NCI-H1694 treated with DMSO at 0.1 percent for 48 hours (cell line): Measurements from ENCODE around the gene TPH2.
A peak's percentile ranks its signal among the peaks of the same experiment; 100 is the strongest.

Source experiments
- DNase-seq: peaks from one replicate; lab custom pipeline; 2025; lab: John Stamatoyannopoulos, UW

TPH2 gene

DNA sequence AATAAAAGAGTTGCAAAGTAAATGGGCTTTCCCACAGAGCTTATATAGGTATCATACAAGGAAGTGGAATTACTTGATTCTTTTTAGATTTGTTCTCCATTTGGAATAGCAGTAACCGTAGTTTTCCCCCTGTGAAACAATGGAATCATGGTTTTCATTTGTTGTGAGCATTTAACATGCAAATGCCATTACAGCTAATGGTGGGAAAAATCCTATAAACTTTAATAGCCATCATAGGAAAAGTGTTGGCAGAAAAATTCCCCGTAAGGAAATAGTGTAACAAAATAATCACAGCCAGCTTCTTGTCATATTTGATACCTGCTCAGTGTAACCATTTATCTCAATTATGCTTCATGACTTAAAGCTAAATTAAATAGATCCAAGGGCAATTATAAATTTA lies 95.3 kb downstream of the TPH2 start:
- DNase-seq: no peak

DNA sequence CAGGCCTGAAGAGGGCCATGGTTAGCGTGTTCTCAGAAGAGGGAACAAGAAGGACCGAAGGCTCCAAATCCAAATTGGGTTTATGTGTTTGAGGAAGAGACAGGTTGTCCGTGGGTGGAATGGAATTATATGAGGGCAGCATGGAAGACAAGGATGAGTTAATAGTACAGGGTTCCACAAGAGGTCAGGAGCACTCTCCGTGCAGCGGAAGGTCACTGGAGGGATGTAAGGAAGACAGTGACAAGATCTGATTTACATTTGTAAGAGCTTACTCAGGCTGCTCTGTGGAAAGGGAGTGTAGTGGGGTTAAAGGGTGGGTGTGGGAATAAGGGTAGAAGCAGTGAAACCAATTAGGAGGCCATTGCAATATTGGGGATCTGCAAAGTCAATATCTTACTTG lies 97.0 kb downstream of the TPH2 start:
- DNase-seq: no peak

DNA sequence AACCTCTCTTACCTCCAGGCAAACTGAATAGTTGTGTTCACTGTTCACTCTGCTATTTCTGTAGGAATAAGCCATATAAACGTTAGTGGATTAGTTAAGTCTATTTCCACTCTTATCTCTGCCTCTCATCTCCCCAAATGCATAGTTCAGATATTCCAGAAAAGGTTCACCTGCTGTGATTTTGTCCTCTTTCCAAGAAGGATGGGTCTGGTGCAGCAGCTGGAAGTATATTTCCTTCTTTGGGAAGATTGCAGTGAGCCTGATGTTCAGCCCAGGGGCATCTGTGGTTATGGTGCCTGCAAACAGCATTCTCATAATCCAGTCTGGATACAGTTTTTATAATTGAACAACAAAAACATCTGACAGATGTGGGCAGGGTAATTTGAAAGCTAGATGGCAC lies 97.7 kb downstream of the TPH2 start:
- no peak for DNase-seq

DNA sequence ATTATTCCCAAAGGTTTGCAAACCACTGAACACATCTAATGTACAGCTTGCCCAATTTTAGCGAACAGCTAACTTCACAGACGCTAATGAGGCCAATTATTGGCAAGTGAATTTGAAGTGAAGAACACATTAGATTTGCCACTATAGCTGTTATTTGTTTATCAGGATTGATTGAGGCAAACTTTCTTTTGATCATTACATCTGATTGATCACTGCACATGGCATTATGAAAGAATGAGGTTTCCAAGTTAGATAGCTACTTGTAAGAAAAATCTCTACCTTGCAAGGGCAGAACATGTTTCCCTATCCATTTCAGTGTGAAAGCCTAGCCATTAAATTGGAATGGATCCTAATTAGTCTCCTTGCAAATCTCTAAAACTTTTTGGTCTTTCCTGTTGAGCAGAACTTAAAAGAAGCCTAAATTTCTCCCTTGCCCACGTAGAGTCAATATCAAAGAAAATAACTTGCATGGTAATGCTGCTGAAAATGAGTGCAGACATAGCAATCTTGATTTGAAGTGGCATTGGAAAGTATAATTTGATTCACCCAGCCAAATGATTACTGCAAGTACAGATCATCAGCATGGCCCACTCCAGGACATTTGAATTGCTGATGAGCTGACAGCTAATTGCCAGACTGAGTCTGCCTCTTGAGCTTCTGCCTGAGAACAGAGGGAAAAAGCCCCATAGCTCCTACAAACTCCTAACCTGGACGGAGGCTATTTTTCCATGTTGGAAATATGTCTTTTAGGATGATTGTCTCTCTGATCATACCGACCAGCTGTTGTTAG lies 98.6 kb downstream of the TPH2 start:
- DNase-seq: no peak

DNA sequence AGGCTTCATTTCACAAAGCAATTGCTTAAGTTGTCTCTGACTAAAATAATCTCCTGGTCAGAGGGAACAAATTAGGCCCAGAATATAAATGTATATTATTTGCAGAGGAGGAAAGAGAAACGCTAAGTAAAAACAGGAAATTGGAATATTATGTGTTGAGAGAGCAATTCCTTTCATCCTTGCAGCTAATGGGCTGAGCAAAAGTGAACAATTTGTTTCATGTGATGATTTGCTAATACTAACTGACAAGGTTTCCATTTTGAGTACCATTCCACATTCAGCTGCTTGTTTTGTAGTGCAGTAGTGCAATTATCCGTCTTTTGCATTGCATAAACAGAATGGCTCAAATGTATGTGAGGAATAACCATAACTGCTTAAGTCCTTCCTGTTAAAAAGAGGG lies 103.2 kb downstream of the TPH2 start:
- DNase-seq: no peak

DNA sequence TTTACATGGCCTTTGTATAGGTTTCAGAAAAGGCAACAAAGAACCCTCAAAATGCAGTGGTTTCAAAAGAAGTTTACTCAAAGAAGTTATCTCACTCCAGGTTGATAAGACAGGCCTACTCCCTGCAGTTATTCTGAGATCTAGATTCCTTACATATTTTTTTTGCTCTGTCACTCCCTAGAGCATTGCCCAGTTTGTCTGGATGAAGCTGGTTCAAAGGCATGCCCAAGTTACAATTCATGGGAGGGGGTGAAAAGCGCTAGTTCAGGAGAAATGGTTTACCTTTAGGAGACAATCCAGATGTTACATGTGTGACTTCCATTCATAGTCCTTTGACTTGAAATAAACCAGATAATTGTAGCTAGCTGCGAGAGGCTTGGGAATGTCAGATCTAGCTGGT lies 115.0 kb downstream of the TPH2 start:
- no peak for DNase-seq

DNA sequence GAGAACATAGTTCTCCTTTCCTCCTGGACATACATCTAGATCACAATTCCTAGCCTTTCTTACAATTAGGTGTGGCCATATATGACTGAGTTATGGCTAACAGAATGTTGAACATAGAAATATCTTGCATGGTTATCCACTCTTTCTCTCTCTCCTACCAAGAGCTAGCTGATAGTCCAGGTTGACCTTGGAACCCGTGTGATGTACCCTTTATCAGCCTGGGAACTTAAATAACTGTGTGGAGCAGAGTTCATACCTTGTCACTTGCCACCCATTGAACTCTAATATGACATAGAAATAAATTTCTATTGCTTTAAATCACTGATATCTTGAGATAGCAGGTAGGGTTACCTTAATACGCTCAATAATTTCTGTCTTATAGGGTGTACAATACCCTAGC lies 115.9 kb downstream of the TPH2 start:
- no peak for DNase-seq

DNA sequence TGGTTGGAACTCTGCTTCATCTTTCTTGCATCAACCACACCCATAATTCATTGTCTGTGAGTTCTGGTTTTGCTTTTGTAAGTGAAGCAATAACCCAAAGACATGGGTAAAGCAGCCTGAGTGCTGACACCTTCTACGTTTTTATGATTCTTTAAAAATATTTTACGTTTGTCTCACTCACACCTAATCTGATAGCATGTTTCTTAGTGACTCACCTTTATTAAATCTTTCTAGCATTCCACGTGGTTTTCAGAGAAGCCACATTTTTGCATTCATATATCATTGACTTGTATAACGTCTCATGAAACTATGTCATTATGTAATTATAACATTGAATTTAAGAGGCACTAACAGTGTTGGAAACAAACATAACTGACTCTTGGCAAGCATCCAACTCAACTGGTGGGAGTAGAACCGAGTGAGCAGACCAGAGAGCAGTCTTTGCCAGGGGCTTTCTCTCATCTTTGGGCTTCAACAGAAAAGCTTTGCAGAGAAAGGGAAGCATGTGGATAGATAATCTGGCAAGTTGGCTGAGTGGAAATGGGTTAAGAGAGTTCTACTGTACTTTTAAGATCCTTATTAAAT lies 118.8 kb downstream of the TPH2 start:
- DNase-seq: no peak

DNA sequence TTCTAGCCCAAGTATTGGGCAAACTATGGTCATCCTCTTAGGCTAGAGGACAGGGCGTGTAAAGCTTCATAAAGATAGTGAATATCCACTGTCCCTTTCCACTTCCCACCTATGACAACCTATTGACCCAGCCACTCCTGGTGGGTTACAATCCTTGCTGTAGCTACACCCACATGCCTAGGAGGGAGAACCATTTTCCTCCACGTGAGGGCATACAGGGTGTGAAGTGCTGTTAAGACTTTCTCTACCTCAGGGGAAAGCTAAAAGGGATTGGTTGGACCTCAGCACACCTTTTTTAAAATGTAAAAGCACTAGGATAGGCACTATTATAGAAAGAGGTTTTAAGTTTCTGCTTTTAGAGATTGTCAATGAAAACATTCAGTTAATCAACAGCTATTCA lies 124.4 kb downstream of the TPH2 start:
- no peak for DNase-seq

DNA sequence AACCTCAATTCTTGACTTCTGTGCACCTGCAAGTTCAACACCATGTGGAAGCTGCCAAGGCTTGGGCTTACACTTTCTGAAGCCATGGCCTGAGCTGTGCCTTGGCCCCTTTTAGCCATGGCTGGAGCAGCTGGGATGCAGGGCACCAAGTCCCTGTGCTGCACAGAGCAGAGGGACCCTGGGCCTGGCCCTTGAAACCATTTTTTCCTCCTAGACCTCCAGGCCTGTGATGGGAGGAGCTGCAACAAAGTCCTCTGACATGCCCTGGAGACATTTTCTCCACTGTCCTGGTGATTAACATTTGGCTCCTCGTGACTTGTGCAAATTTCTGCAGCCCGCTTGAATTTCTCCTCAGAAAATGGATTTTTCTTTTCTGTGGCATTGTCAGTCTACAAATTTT lies 132.4 kb downstream of the TPH2 start:
- no peak for DNase-seq

DNA sequence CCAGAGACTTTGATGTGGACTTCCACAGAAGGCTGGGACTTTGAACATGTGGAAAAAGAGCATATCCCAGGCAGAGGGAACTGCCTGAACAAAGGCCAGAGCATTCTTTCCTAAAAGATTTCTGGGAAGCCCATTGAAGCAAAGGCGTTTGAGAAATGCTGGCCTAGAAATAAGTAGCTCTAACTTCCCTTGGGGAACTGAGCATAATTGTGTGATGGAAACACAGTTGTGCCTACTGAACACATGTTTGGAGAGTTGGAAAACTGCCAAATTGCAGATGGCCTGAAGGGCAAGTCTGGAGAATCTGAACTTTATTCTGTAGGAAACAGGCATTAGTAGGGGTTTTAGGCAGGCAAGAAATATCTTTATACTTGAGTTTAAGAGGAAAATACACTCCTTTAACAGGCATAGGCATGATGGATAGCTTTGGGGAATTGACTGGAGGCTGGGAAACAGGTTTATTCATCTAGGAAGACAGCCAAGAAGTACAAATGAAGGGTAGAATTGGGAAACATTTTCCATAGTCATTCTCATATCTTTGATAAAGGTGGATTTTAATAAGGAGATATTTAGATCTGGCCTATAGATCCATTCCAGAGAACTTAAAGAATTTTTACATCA lies 134.1 kb downstream of the TPH2 start:
- peak; percentile 3 for DNase-seq

DNA sequence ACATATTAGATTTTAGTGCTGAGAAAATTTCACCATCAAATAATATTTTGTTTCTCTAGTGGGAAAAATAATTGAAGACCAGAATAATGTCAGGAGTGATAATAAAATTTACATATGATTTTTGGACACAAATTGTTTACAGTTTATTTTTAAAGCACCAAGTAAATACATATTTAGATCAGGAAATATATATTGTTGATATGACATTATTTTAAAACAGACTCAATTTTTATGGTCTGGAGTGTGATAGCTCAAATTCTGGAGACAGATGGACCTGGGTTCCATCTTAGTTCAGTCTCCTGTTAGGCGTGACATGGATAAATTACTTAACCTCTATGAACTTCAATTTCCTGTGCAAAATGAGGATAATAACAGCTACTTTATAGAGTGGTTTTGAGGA lies 135.4 kb downstream of the TPH2 start:
- no peak for DNase-seq

DNA sequence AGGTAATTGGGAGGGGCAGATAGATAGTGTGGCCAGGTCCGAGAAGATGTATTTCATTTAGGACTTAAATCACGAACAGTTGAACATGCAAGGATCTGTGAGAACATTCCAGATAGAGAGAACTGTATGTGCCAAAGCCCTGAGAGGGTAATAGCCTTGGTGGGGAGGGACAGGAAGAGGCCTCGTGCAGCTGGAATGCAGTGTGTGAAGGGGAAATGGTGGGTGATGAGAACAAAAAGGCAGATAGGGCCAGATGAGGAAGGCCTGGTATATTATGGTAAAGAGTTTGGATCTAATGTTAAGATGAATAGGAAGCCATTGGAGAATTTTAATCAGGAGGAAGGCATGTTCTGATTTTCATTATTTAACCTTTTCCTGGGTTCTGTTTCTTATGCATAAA lies 136.3 kb downstream of the TPH2 start:
- no peak for DNase-seq

DNA sequence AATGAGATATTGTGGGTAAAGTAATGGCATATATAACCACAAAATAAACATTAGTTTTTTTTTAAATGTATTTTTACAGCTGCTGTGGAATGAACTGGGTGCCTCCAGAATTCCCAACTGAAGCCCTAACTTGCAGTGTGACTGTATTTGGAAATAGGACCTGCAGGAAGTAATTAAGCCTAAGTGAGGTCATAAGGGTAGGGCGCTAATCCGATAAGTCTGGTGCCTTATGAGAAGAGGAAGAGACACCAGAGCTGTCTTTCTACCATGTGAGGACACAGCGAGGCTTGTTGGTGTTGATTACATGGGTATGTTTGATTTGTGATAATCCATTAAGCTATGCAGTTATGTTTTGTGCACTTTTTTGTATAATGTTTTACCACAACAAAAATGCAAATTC lies 136.8 kb downstream of the TPH2 start:
- no peak for DNase-seq

DNA sequence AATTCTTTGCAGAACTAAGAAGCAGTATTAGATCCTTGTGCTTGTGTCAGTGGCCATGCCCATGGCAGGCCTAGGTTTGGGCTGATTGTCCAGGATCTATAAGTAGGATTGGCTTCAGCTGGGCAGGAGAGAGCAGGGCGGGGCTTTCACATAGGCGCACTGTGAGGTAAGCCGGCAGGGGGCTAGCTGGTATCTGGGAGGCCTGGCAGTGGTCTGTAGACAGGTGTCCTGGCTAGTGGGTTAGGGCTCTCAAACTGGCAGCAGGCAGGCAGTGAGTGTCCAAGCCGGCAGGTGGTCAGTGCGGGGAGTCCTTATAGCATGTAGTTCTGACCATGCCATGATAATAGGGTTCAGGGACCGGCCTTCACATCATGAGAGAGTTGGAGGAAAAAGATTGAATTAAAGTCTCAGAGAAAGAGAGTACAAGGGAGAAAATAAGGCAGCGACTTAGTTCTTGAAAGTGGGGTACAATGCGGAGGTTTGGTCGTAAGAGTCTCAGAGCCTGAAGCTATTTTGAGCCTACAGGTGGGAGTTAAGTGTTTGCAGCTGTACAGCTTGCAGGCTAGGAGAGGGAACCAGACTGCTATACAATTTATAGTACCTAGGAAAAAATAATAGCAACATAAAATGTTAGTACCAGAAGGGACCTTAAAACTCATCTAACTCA lies 137.4 kb downstream of the TPH2 start:
- no peak for DNase-seq

DNA sequence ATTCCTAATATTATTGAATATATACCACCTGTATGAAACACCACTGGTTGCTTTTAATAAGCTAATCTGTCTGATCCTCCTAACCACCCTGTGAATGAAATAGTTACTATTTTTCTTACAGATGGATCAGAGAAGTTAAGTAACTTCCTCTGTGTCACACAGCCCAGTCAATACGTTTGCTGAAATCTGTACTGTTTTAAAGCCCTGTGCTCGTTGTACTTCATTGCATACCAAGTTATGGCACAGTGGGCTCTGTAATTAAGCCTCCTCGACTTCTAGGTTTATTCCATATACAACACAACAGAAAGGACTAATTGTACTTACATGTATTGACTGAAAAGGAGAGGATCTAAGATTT lies 137.9 kb downstream of the TPH2 start:
- DNase-seq: no peak

DNA sequence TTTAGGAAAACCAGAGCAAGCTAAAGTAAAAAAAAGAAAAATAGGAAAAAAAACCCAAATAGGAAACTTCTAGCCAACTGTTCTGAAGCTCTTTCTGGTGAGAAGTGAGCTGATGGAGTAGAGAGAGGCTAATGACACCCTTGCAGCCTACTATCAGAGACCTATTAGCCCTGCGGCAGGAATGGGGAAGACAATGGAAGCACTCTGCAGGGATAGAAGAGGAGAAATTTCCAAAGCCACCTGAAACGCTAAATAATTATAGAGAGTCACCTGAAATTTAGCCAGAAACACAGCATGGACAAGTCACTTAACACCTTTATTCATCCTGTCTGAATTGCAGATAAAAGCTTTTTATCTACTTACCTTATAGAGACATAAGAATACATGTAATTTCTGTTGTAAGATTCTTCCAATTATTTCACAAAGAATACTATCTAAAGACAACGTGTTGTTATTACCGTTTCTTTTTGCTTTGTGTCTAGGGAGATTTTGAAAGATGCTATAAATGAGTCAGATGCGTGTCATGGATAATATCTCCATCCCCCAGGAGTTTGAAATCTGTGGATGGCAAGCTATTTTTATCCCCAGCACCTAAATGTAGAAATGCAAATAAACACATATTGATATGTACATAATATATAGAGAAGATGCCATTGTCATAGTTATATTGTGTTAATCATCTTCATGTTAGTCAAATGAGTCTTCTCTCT lies 138.6 kb downstream of the TPH2 start:
- no peak for DNase-seq

DNA sequence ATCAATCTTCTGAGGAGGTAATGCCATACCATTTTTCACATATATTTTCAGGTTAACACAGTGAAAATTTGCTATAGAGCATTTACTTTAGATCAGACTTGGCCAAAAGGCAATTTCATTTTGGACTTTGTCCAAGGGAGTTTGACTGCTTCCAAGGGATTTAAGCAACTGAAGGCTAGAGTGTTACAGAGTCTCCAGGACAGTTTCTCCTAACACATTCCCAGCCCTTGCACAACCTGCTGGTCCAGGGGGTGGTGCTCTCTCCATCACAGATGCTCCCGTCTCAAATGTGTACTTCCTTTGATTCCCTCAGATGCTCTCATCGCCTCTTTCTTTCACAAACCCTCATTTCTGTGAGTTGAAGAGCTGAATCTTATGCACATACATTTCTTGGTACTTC lies 143.1 kb downstream of the TPH2 start:
- DNase-seq: no peak
